Adipocyte (in vitro differentiated cells): Measurements from ENCODE around the gene NADSYN1.
"Not testable (repeated sequence)": the region's sequence is repeated elsewhere in the genome, so short reads cannot be mapped to it uniquely, and the experiment has no call there.

Experiments used
- DNase-seq: peaks from one replicate; pipeline ENCODE4 v3.0.0-alpha.2; 2015; ENCODE audit warnings: low read depth
- H3K27me3 ChIP-seq: replicated peaks from 2 replicates; pipeline ENCODE4 v1.7.0; 2013; ENCODE audit warnings: mild to moderate bottlenecking, low read length, moderate library complexity; ENCODE audit not compliant: control insufficient read depth, insufficient read depth
- H3K36me3 ChIP-seq: 2 replicates; pipeline ENCODE4 v1.7.0; 2013; ENCODE audit warnings: low read length, mild to moderate bottlenecking, moderate library complexity; ENCODE audit not compliant: control insufficient read depth, insufficient read depth, severe bottlenecking
- H3K4me1 ChIP-seq: 2 replicates; pipeline ENCODE4 v1.7.0; 2013; ENCODE audit warnings: mild to moderate bottlenecking, low read length, moderate library complexity; ENCODE audit not compliant: control insufficient read depth, insufficient read depth
- H3K4me3 ChIP-seq: 2 replicates; pipeline ENCODE4 v1.7.0; 2013; ENCODE audit warnings: mild to moderate bottlenecking, low read length, moderate library complexity
- H3K9ac ChIP-seq: 2 replicates; pipeline ENCODE4 v1.7.0; 2013; ENCODE audit warnings: mild to moderate bottlenecking, low read length, moderate library complexity
- H3K9me3 ChIP-seq: 2 replicates; pipeline ENCODE4 v1.7.0; 2013; ENCODE audit warnings: mild to moderate bottlenecking, low read length, moderate library complexity; ENCODE audit not compliant: control insufficient read depth

NADSYN1 gene

GRCh38 chr11:71537977-71538665 lies 85.1 kb downstream of the NADSYN1 start, which contains the start of gene KRTAP5-8:
Gene KRTAP5-8 (plus strand): TSS chr11:71538025. CDS start chr11:71538056, 31 bp downstream.
- not testable (repeated sequence) for DNase-seq, H3K36me3 ChIP-seq, H3K27me3 ChIP-seq, H3K9ac ChIP-seq, H3K4me3 ChIP-seq, H3K4me1 ChIP-seq, H3K9me3 ChIP-seq

- DNase-seq = no peak
- Histone ChIP-seq H3K27me3 (peaks cover 5% of the 10 kb centered on the region), H3K4me1 (no peaks in the 10 kb centered on the region), H3K4me3 (no peak overlapping the region), H3K36me3 (no peaks in the 10 kb centered on the region), H3K9ac (no peak overlapping the region), H3K9me3 (no peaks in the 10 kb centered on the region)
Observed at GRCh38 chr11:71538666-71538990, 85.6 kb downstream of the NADSYN1 start.

GRCh38 chr11:71539017-71539416 lies 86.0 kb downstream of the NADSYN1 start:
- peaks cover 5% of the 10 kb centered on the region for H3K27me3 ChIP-seq
- no peaks in the 10 kb centered on the region for H3K4me1 ChIP-seq
- no peak overlapping the region for H3K4me3 ChIP-seq
- DNase-seq = no peak
- H3K9ac ChIP-seq = no peak overlapping the region
- H3K9me3 ChIP-seq = no peaks in the 10 kb centered on the region
- H3K36me3 ChIP-seq = no peaks in the 10 kb centered on the region

GRCh38 chr11:71539971-71540370 lies 87.0 kb downstream of the NADSYN1 start:
- H3K36me3 ChIP-seq, H3K4me3 ChIP-seq, H3K9me3 ChIP-seq, H3K9ac ChIP-seq, DNase-seq, H3K27me3 ChIP-seq, H3K4me1 ChIP-seq: not testable (repeated sequence)

- H3K4me1 ChIP-seq, H3K9ac ChIP-seq, H3K36me3 ChIP-seq, H3K27me3 ChIP-seq, H3K9me3 ChIP-seq, H3K4me3 ChIP-seq, DNase-seq: not testable (repeated sequence)
Observed at GRCh38 chr11:71540521-71541304, 87.7 kb downstream of the NADSYN1 start.

GRCh38 chr11:71542382-71542781 lies 89.4 kb downstream of the NADSYN1 start:
- Histone ChIP-seq H3K27me3 (no peaks in the 10 kb centered on the region), H3K9ac (no peak overlapping the region), H3K9me3 (no peaks in the 10 kb centered on the region), H3K4me3 (no peak overlapping the region), H3K4me1 (no peaks in the 10 kb centered on the region), H3K36me3 (no peaks in the 10 kb centered on the region)
- DNase-seq = no peak

GRCh38 chr11:71542879-71543777 lies 90.1 kb downstream of the NADSYN1 start:
- no peaks in the 10 kb centered on the region for H3K36me3 ChIP-seq
- H3K4me1 ChIP-seq = no peaks in the 10 kb centered on the region
- H3K9me3 ChIP-seq = no peaks in the 10 kb centered on the region
- H3K4me3 ChIP-seq = no peak overlapping the region
- peaks cover 3% of the 10 kb centered on the region for H3K27me3 ChIP-seq
- DNase-seq = no peak
- no peak overlapping the region for H3K9ac ChIP-seq

- no peak for DNase-seq
- Histone ChIP-seq H3K27me3 (peaks cover 6% of the 10 kb centered on the region), H3K4me1 (no peaks in the 10 kb centered on the region), H3K9ac (no peak overlapping the region), H3K36me3 (no peaks in the 10 kb centered on the region), H3K9me3 (no peaks in the 10 kb centered on the region), H3K4me3 (no peak overlapping the region)
Observed at GRCh38 chr11:71543866-71544265, 90.9 kb downstream of the NADSYN1 start.

- H3K4me1 ChIP-seq = no peaks in the 10 kb centered on the region
- no peaks in the 10 kb centered on the region for H3K36me3 ChIP-seq
- no peak for DNase-seq
- H3K9ac ChIP-seq = no peak overlapping the region
- H3K4me3 ChIP-seq = no peak overlapping the region
- peaks cover 10% of the 10 kb centered on the region for H3K27me3 ChIP-seq
- no peaks in the 10 kb centered on the region for H3K9me3 ChIP-seq
Observed at GRCh38 chr11:71544525-71545214, 91.7 kb downstream of the NADSYN1 start.

GRCh38 chr11:71545405-71545966 lies 92.5 kb downstream of the NADSYN1 start:
- H3K36me3 ChIP-seq = no peaks in the 10 kb centered on the region
- no peak overlapping the region for H3K4me3 ChIP-seq
- no peak for DNase-seq
- peaks cover 10% of the 10 kb centered on the region for H3K27me3 ChIP-seq
- no peaks in the 10 kb centered on the region for H3K4me1 ChIP-seq
- H3K9me3 ChIP-seq = no peaks in the 10 kb centered on the region
- no peak overlapping the region for H3K9ac ChIP-seq
